ENCODE results near the gene BTBD9. TPM values are rescaled to one million over a fixed set of nuclear protein-coding genes. Genes with fewer than 3 reads are reported as not detected.

The BTBD9 gene
- total RNA-seq, 2 donors from 2014 or later = 26.1 to 31.3 TPM

Other genes with a start within 250 kb of the BTBD9 start
- gene GLO1, start 63.2 kb upstream of the BTBD9 start, total RNA-seq = 10 to 100 TPM; 49.4 to 58.4 TPM
- gene DNAH8, start 75.4 kb upstream of the BTBD9 start, total RNA-seq = not detected

Data from left colon (tissue), 2 donors.